ENCODE data around the gene CACNA1F.

DNA sequence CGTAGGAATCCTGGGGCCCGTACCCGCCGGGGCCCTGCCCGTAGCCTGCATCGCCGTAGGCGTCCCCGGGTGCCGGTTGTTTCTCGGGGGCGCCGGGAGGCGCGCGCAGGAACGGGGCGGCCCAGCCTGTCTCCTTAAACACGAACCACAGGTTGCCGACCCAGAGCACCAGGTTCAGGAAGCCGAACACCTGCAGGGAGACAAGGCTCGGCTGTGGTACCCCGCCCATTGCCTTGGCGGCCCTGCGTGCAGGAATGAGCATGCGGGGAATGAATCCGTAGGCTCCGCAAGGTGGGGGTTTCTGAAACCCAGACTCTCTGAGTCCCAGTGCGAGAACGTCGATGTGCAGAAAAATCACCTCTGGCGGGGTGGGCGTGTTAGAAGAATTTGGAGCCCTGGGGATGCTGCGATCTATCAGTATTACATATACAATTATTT is 41.5 kb downstream of the CACNA1F start:
- TF ChIP-seq, protein P1, sequence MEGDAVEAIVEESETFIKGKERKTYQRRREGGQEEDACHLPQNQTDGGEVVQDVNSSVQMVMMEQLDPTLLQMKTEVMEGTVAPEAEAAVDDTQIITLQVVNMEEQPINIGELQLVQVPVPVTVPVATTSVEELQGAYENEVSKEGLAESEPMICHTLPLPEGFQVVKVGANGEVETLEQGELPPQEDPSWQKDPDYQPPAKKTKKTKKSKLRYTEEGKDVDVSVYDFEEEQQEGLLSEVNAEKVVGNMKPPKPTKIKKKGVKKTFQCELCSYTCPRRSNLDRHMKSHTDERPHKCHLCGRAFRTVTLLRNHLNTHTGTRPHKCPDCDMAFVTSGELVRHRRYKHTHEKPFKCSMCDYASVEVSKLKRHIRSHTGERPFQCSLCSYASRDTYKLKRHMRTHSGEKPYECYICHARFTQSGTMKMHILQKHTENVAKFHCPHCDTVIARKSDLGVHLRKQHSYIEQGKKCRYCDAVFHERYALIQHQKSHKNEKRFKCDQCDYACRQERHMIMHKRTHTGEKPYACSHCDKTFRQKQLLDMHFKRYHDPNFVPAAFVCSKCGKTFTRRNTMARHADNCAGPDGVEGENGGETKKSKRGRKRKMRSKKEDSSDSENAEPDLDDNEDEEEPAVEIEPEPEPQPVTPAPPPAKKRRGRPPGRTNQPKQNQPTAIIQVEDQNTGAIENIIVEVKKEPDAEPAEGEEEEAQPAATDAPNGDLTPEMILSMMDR (IDR thresholded peaks at IDR 0.05), result no peak
- TF ChIP-seq POLR2A (IDR thresholded peaks at IDR 0.05), result no peak
